H1 (cell line): ENCODE measurements around the gene GRIPAP1. TPM values are rescaled to one million over a fixed set of nuclear protein-coding genes. Genes with fewer than 3 reads are reported as not detected.

Source experiments
- CTCF ChIA-PET: fragments of 300-600 bp; sonication (Branson Sonifier 250); formaldehyde crosslinking; loops from one replicate; lab custom pipeline; 2021; ENCODE audit not compliant: partially characterized antibody; lab: Charles Lee
- POLR2A ChIA-PET: fragments of 300-600 bp; sonication (Branson Sonifier 250); formaldehyde crosslinking; loops from one replicate; lab custom pipeline; 2021; ENCODE audit warnings: inconsistent platforms; ENCODE audit not compliant: partially characterized antibody; lab: Charles Lee
- DNase-seq, 2 experiments: peaks; one replicate each; pipeline versions ENCODE4 v3.0.0 to v3.0.0-alpha.2; 2010 to 2022; ENCODE audit warnings: low spot score in 2 of 2, low read depth in 1 of 2, mixed read lengths in 1 of 2
- FAIRE-seq: peaks from 2 replicates; lab custom pipeline; 2011; peaks lifted over from hg19 to GRCh38; lab: Jason Lieb, UNC
- H2AFZ ChIP-seq: 2 replicates; pipeline ENCODE4 v1.8.1; 2012; ENCODE audit warnings: low read length, inconsistent platforms
- H2AK5ac ChIP-seq: 2 replicates; pipeline ENCODE4 v1.6.1; 2013; ENCODE audit warnings: low read depth, low read length
- H2BK120ac ChIP-seq: replicated peaks from 2 replicates; pipeline ENCODE3; 2013; ENCODE audit warnings: low read depth, low read length, inconsistent platforms
- H2BK12ac ChIP-seq: 2 replicates; pipeline ENCODE4 v1.6.1; 2013; ENCODE audit warnings: low read depth, low read length
- H2BK15ac ChIP-seq: 2 replicates; pipeline ENCODE4 v1.6.1; 2013; ENCODE audit warnings: low read length
- H2BK20ac ChIP-seq: 2 replicates; pipeline ENCODE4 v1.6.1; 2013; ENCODE audit warnings: low read length
- H2BK5ac ChIP-seq: 2 replicates; pipeline ENCODE4 v1.6.1; 2013; ENCODE audit warnings: low read depth, low read length
- H3K14ac ChIP-seq: 2 replicates; pipeline ENCODE4 v1.6.1; 2013; ENCODE audit warnings: inconsistent platforms; ENCODE audit not compliant: insufficient read length
- H3K18ac ChIP-seq: 2 replicates; pipeline ENCODE4 v1.6.1; 2013; ENCODE audit warnings: low read length; ENCODE audit errors: extremely low read depth
- H3K23ac ChIP-seq: 2 replicates; pipeline ENCODE4 v1.6.1; 2013; ENCODE audit warnings: inconsistent platforms; ENCODE audit not compliant: insufficient read length
- H3K23me2 ChIP-seq: 2 replicates; pipeline ENCODE4 v1.6.1; 2013; ENCODE audit warnings: low read depth, low read length
- H3K27ac ChIP-seq: 2 replicates; pipeline ENCODE4 v1.6.1; 2011; ENCODE audit warnings: low read depth, low read length, inconsistent platforms
- H3K27me3 ChIP-seq, 4 experiments: replicated peaks in 1 of 4; 1 replicate in 1 of 4; 2 replicates in 3 of 4; pipeline versions ENCODE4 v1.6.1 to v1.8.1; 2011 to 2013; ENCODE audit warnings: low read length in 3 of 4, mild to moderate bottlenecking in 3 of 4, inconsistent platforms in 2 of 4, mixed read lengths in 2 of 4, moderate library complexity in 1 of 4; ENCODE audit not compliant: control insufficient read depth in 3 of 4, insufficient read depth in 3 of 4; ENCODE audit errors: extremely low read depth in 1 of 4
- H3K36me3 ChIP-seq, 4 experiments: 2 replicates each; pipeline versions ENCODE4 v1.6.1 to v1.8.1; 2011 to 2013; ENCODE audit warnings: mild to moderate bottlenecking in 4 of 4, low read length in 3 of 4, moderate library complexity in 2 of 4, control low read depth in 1 of 4, inconsistent platforms in 1 of 4; ENCODE audit not compliant: insufficient read depth in 4 of 4, control insufficient read depth in 2 of 4
- H3K4ac ChIP-seq: replicated peaks from 2 replicates; pipeline ENCODE3; 2013; ENCODE audit warnings: low read length, low read depth, mixed read lengths, inconsistent platforms; ENCODE audit not compliant: insufficient read length
- H3K4me1 ChIP-seq, 4 experiments: replicated peaks in 1 of 4; 1 replicate in 1 of 4; 2 replicates in 3 of 4; pipeline versions ENCODE4 v1.6.1 to v1.8.1; 2011 to 2013; ENCODE audit warnings: low read length in 3 of 4, inconsistent platforms in 2 of 4, mixed read lengths in 1 of 4; ENCODE audit not compliant: insufficient read depth in 4 of 4, control insufficient read depth in 3 of 4
- H3K4me2 ChIP-seq, 2 experiments: 2 replicates each; pipeline versions ENCODE4 v1.6.1 to v1.8.1; 2011 to 2013; ENCODE audit warnings: low read depth in 2 of 2, low read length in 2 of 2, control low read depth in 1 of 2, inconsistent platforms in 1 of 2, mild to moderate bottlenecking in 1 of 2; ENCODE audit not compliant: insufficient read depth in 1 of 2
- H3K4me3 ChIP-seq, 4 experiments: fragments of 200-600, 300-600 bp in 1 of 4; sonication (generic), shearing (Covaris generic), sonication (Bioruptor Twin) in 1 of 4; 2 replicates each; pipeline versions ENCODE4 v1.5.1 to v1.8.1; 2011 to 2016; ENCODE audit warnings: low read length in 4 of 4, low read depth in 3 of 4, control low read depth in 2 of 4, inconsistent platforms in 2 of 4, mild to moderate bottlenecking in 2 of 4, mixed read lengths in 1 of 4, moderate library complexity in 1 of 4; ENCODE audit not compliant: insufficient read depth in 2 of 4; ENCODE audit errors: extremely low read depth in 1 of 4
- H3K56ac ChIP-seq: replicated peaks from 2 replicates; pipeline ENCODE3; 2013; ENCODE audit warnings: low read depth, mild to moderate bottlenecking, mixed read lengths, low read length, inconsistent platforms; ENCODE audit not compliant: insufficient read length
- H3K79me1 ChIP-seq: 2 replicates; pipeline ENCODE4 v1.6.1; 2013; ENCODE audit warnings: low read depth, low read length, control low read depth
- H3K79me2 ChIP-seq, 2 experiments: 2 replicates each; pipeline versions ENCODE4 v1.6.1 to v1.8.1; 2012 to 2013; ENCODE audit warnings: low read length in 2 of 2, mild to moderate bottlenecking in 2 of 2, inconsistent platforms in 1 of 2; ENCODE audit not compliant: insufficient read depth in 2 of 2, control insufficient read depth in 1 of 2
- H3K9ac ChIP-seq, 4 experiments: replicated peaks in 1 of 4; 1 replicate in 1 of 4; 2 replicates in 3 of 4; pipeline versions ENCODE4 v1.6.1 to v1.8.1; 2011 to 2013; ENCODE audit warnings: low read depth in 3 of 4, low read length in 3 of 4, control low read depth in 2 of 4, mild to moderate bottlenecking in 2 of 4, moderate library complexity in 2 of 4, inconsistent platforms in 1 of 4; ENCODE audit errors: extremely low read depth in 1 of 4
- H3K9me3 ChIP-seq, 2 experiments: 2 replicates each; pipeline versions ENCODE4 v1.6.1 to v1.8.1; 2012 to 2013; ENCODE audit warnings: mild to moderate bottlenecking in 2 of 2, moderate library complexity in 2 of 2, control low read depth in 1 of 2, inconsistent platforms in 1 of 2, low read depth in 1 of 2, low read length in 1 of 2, mixed read lengths in 1 of 2; ENCODE audit not compliant: insufficient read depth in 2 of 2
- H4K20me1 ChIP-seq, 2 experiments: replicated peaks in 1 of 2; 2 replicates each; pipeline versions ENCODE3 to v1.8.1; 2011 to 2013; ENCODE audit warnings: inconsistent platforms in 2 of 2, low read length in 2 of 2, mild to moderate bottlenecking in 1 of 2; ENCODE audit not compliant: insufficient read depth in 2 of 2, control insufficient read depth in 1 of 2
- H4K5ac ChIP-seq: 2 replicates; pipeline ENCODE4 v1.6.1; 2013; ENCODE audit warnings: low read length, low read depth, mixed read lengths, inconsistent platforms; ENCODE audit not compliant: insufficient read length
- H4K8ac ChIP-seq: 2 replicates; pipeline ENCODE4 v1.8.0; 2013; ENCODE audit warnings: mild to moderate bottlenecking, moderate library complexity, low read length, inconsistent platforms; ENCODE audit not compliant: insufficient read depth; ENCODE audit errors: extremely low read depth
- H4K91ac ChIP-seq: replicated peaks from 2 replicates; pipeline ENCODE3; 2013; ENCODE audit warnings: low read length, mixed read lengths, inconsistent platforms; ENCODE audit not compliant: insufficient read length
- CHD1 ChIP-seq: IDR thresholded peaks from 2 replicates; pipeline ENCODE4 v1.6.1; 2012; ENCODE audit warnings: low read depth, low read length, improper control_type of control experiment
- E2F6 ChIP-seq: IDR thresholded peaks from 2 replicates; pipeline ENCODE4 v1.6.1; 2012; ENCODE audit warnings: inconsistent platforms
- EP300 ChIP-seq, 2 experiments: IDR thresholded peaks; 1 replicate in 1 of 2; 2 replicates in 1 of 2; pipeline ENCODE4 v1.6.1; 2011 to 2012; ENCODE audit warnings: low read depth in 2 of 2, low read length in 2 of 2, mild to moderate bottlenecking in 2 of 2, borderline replicate concordance in 1 of 2, inconsistent platforms in 1 of 2, moderate library complexity in 1 of 2
- FOSL1 ChIP-seq: IDR thresholded peaks from 2 replicates; pipeline ENCODE4 v1.6.1; 2011; ENCODE audit warnings: mild to moderate bottlenecking, low read depth, low read length, moderate library complexity; ENCODE audit not compliant: insufficient read depth
- KDM4A ChIP-seq: IDR thresholded peaks from one replicate; pipeline ENCODE4 v1.7.1; 2012; ENCODE audit warnings: low read depth, mild to moderate bottlenecking, moderate library complexity, low read length, inconsistent platforms; ENCODE audit not compliant: severe bottlenecking
- KDM5A ChIP-seq: fragments of 200-600 bp; IDR thresholded peaks from 2 replicates; pipeline ENCODE4 v1.7.1; 2012; ENCODE audit warnings: mild to moderate bottlenecking, low read length, inconsistent platforms, mixed read lengths
- MAFK ChIP-seq: IDR thresholded peaks from 2 replicates; pipeline ENCODE4 v1.6.1; 2012; ENCODE audit warnings: low read depth, mild to moderate bottlenecking, improper control_type of control experiment, low read length
- RAD21 ChIP-seq, 2 experiments: IDR thresholded peaks in 1 of 2; conservative IDR thresholded peaks in 1 of 2; 2 replicates each; pipeline ENCODE4 v1.6.1; 2011; ENCODE audit warnings: low read depth in 2 of 2, low read length in 2 of 2, improper control_type of control experiment in 1 of 2, inconsistent platforms in 1 of 2, mild to moderate bottlenecking in 1 of 2, moderate library complexity in 1 of 2
- RFX5 ChIP-seq: IDR thresholded peaks from 2 replicates; pipeline ENCODE4 v1.6.1; 2011; ENCODE audit warnings: low read depth, low read length, improper control_type of control experiment, borderline replicate concordance
- SIN3A ChIP-seq, 2 experiments: IDR thresholded peaks in 1 of 2; conservative IDR thresholded peaks in 1 of 2; 2 replicates each; pipeline ENCODE4 v1.6.1; 2011 to 2012; ENCODE audit warnings: low read length in 2 of 2, improper control_type of control experiment in 1 of 2, low read depth in 1 of 2, mild to moderate bottlenecking in 1 of 2
- SP4 ChIP-seq: IDR thresholded peaks from 2 replicates; pipeline ENCODE4 v1.6.1; 2012; ENCODE audit warnings: low read length, inconsistent platforms
- SUZ12 ChIP-seq: fragments of 200-600 bp; sonication (generic); IDR thresholded peaks from 2 replicates; pipeline ENCODE4 v1.6.1; 2012; ENCODE audit warnings: mild to moderate bottlenecking, inconsistent platforms, low read length, moderate library complexity, mixed read lengths
- TCF12 ChIP-seq: IDR thresholded peaks from 2 replicates; pipeline ENCODE4 v1.6.1; 2011; ENCODE audit warnings: low read depth, mild to moderate bottlenecking, low read length
- WGBS, 2 experiments: shearing (Covaris generic) in 1 of 2; methylation state at CpG; one replicate each; pipeline versions ENCODE4 v1.1.6 to v1.1.7; 2013 to 2015; ENCODE audit warnings: low lambda C conversion rate in 2 of 2, mixed read lengths in 2 of 2, inconsistent platforms in 1 of 2, low coverage in 1 of 2, missing lambda C conversion rate in 1 of 2; ENCODE audit not compliant: insufficient replicate concordance in 2 of 2, insufficient coverage in 1 of 2, insufficient read length in 1 of 2; ENCODE audit errors: extremely low coverage in 1 of 2, missing lambda C conversion rate in 1 of 2; 5-methylcytosine and 5-hydroxymethylcytosine counted together
- polyA plus RNA-seq, 7 experiments: library from polyadenylated mRNA; depleted of rRNA in 3 of 7; stranded (reverse) in 5 of 7; unstranded in 2 of 7; fragments of >200 nt in 5 of 7; fragments of 200-250 nt in 2 of 7; gene quantifications; 1 replicate in 5 of 7; 2 replicates in 1 of 7; 4 replicates in 1 of 7; pipeline versions ENCODE4 v1.2.1 to v1.2.3, GENCODE V29; 2011 to 2013; ENCODE audit warnings: missing spikeins in 2 of 7, mixed read lengths in 2 of 7
- total RNA-seq: library from RNA; stranded (reverse); fragmentation: NEBNext Ultra II Directional; extraction: Animal tissue kit (Norgen Biotek cat#: 25700); gene quantifications from 2 replicates; pipeline ENCODE4 v1.2.1, GENCODE V29; 2021

GRIPAP1 gene
- total and polyA plus RNA-seq, 2 of the 8 experiments (the other 6 are each of a cell fraction or from before 2014, with no cell fraction given) = 21.6 to 55.9 TPM

GRCh38 chrX:48935301-48935670, 66.8 kb downstream of the GRIPAP1 start:
- no peak for FAIRE-seq
- Histone ChIP-seq H3K79me2 (peaks cover 0 to 43% of the 10 kb centered on the region in 2 experiments; a peak in 2 of 4 replicates), H3K4me2 (no peak overlapping the region), H3K4ac (no peak overlapping the region), H4K91ac (no peak overlapping the region), H4K8ac (no peak overlapping the region), H3K23me2 (no peaks in the 10 kb centered on the region), H2BK12ac (no peak overlapping the region), H3K4me3 (no peak overlapping the region), H3K79me1 (no peaks in the 10 kb centered on the region), H2BK120ac (no peak overlapping the region), H2AK5ac (no peak overlapping the region), H2AFZ (no peak overlapping the region), H3K27me3 (no peaks in the 10 kb centered on the region), H3K27ac (no peak overlapping the region), H3K18ac (no peak overlapping the region), H3K9me3 (no peaks in the 10 kb centered on the region), H2BK15ac (no peak overlapping the region), H3K4me1 (peaks cover 0 to 12% (median 3%) of the 10 kb centered on the region in 4 experiments; a peak in 6 of 7 replicates), H4K20me1 (no peaks in the 10 kb centered on the region), H4K5ac (no peak overlapping the region), H3K36me3 (peaks cover 0 to 30% (median 10%) of the 10 kb centered on the region in 4 experiments; a peak in 6 of 8 replicates), H2BK5ac (no peak overlapping the region), H2BK20ac (no peak overlapping the region), H3K14ac (no peak overlapping the region), H3K9ac (no peak overlapping the region), H3K23ac (no peak overlapping the region), H3K56ac (no peak overlapping the region)
- 100% methylated on average over 1 of the region's 1 CpG; no CpG with 5 or more reads in 1 of the 2 experiments for WGBS, 2 experiments
- ChIA-PET POLR2A (interaction anchor here (1.3 to 21.5 kb wide), 2 partner anchors 20 to 37 kb away, joined by 4 to 572 read pairs; partner anchors contain the start of genes PIM2 and SLC35A2), CTCF (interaction anchor here (1.0 to 3.1 kb wide), 2 partner anchors 8 to 23 kb away, joined by 3 to 20 read pairs; no protein-coding TSS in a partner anchor)
- DNase-seq = no peak
- TF ChIP-seq RFX5 = no peak
- TF ChIP-seq MAFK = no peak
- TF ChIP-seq EP300 (IDR thresholded peaks at IDR 0.05; ENCODE audit: borderline replicate concordance in 1 of 2, low read depth in 2 of 2, low read length in 2 of 2) = no peak
- no peak for TF ChIP-seq SP4
- no peak for TF ChIP-seq E2F6
- no peak for TF ChIP-seq RAD21 (IDR thresholded peaks at IDR 0.05 in 1 of 2, conservative IDR thresholded peaks at IDR 0.05 in 1 of 2; ENCODE audit: low read depth in 2 of 2, low read length in 2 of 2)
- TF ChIP-seq TCF12 = no peak
- TF ChIP-seq KDM4A = no peak
- no peak for TF ChIP-seq KDM5A
- no peak for TF ChIP-seq CHD1
- no peak for TF ChIP-seq SUZ12
- no peak for TF ChIP-seq SIN3A (conservative IDR thresholded peaks at IDR 0.05 in 1 of 2, IDR thresholded peaks at IDR 0.05 in 1 of 2; ENCODE audit: low read depth in 1 of 2, low read length in 2 of 2)
- TF ChIP-seq FOSL1 = no peak
